NOMO-1 (cell line): ENCODE results near the gene FBXO48.

ENCODE experiments used
- DNase-seq, 2 experiments: peaks; one replicate each; lab custom pipeline; 2025; ENCODE audit not compliant: unreplicated experiment in 2 of 2; lab: John Stamatoyannopoulos, UW

FBXO48 gene

DNA sequence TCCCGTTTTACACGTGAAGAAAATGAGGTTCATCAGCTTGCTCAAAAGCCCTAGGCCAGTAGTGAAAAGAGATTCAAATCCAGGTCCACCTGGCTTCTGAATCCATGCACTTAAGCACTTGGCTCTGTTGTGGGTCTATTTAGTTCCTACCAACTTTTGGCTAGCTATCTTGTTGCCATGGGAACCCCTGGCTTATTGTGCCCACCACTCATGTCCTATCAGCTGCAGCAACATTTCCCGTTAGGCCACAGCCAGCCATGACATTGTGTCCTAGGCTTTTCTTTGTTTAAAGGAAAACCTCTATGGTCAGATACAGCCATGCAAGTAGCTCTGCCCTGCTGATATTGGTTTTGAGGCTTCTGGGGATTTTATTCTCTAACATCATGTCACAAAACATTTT lies 52.2 kb downstream of the FBXO48 start:
- DNase-seq, result no peak

DNA sequence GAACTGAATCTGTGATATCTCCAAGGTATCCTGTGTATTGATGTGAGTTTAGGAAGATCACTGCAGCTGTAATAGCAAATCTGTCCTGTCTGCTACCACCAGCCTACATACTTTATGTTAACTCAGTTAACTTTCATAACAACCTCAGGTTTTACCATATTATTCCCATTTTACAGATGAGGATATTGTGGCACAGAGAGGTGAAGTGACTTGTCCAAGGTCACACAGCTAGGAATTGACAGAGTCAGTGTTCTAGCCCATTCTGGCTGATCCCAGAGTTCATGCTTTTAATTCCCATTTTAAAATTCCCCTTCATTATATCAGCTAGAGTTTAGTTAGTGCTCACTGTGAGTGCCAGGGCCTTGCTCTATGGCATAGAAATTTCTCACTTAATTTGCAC lies 52.6 kb downstream of the FBXO48 start:
- DNase-seq, result no peak

DNA sequence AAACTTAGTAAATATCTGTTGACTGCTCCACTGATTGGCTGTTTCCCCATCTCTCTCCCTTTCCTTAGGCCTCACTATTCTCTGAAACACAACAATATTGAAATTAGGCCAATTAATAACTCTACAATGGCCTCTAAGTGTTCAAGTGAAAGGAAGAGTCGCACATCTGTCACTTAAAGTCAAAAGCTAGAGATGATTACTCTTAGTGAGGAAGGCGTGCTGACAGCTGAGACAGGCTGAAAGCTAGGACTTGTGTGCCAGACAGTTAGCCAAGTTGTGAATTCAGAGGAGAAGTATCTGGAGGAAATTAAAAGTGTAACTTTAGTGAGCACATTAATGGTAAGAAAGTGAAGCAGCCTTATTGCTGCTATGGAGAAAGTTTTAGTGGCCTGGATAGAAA lies 53.6 kb downstream of the FBXO48 start:
- no peak for DNase-seq

DNA sequence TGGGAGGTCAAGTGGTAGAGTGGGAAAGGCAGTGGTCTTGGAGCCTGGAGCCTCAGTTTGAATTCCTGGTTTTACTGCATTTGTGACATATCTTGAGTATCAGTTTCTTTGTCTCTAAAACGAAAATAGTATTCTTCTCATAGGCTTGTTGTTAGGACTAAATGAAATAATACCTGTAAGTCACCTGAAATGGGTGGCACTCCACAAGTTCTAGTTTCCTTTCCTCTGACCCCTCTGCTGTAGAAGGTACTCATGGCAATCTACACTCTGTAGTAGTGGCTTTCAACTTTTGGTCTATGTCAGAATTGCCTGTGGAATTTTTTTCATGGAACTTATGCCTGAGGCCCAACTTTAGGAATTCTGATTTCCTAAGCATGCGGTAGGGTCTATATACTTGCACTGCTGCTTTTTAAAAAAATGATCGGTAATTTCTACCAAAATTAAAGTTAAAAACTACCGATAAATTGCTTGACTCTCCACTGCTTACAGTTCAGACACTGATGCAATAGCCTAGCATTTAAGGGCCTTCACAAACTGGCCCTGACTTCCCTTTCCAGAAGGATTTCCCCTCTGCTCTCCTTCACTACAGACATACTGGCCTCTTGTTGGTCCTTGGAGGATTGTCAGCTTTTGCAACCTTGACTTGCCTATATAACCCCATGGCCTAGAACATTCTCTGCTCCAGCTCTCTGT lies 54.8 kb downstream of the FBXO48 start:
- peak; percentile 58 to 73 for DNase-seq

DNA sequence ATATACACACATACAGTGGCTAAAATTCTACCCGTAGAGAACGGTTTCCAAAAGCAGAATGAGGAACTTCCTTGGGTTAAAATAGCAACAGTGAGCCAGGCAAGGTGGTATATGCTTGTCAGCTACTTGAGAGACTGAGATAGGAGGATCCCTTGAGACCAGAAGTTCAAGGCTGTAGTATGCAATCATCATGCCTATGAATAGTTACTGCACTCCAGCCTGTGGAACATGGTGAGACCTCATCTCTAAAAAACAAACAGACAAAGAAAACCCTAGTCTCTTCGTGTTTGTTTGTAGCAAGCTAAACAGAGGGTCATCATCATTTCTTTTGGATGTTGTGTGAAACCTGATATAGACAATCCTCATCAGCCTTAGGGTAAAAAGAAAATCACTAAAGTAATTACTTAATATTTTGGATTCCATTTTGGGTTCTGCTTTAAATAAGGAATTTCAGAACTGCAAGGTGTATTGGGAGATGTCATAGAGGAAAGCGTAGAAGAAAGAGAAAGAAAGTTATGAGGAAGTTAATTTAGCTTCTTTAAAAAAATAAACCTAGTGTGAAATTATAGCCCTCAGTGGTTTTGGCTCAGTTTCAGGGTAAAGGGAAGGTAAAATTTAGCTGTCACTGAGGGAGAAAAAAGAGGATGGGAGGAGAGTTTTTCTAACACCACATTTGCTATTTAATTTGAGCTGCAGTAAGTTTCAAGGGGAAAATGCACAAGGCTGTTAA lies 55.5 kb downstream of the FBXO48 start:
- peak; percentile 57 to 94 for DNase-seq
